ENCODE results near the gene CDYL.

Gene CDYL

GRCh38 chr6:4971851-4972250 lies 195.6 kb downstream of the CDYL start:
- DNase-seq (ENCODE audit: low read depth) = no peak
- no peak for TF ChIP-seq CTCF (IDR thresholded peaks at IDR 0.05; ENCODE audit: low read length, missing control alignments)
- no peak overlapping the region for H3K4me3 ChIP-seq (replicated peaks; ENCODE audit: low read depth, low read length)

GRCh38 chr6:4972438-4972837 lies 196.2 kb downstream of the CDYL start:
- no peak for TF ChIP-seq CTCF (IDR thresholded peaks at IDR 0.05; ENCODE audit: low read length, missing control alignments)
- no peak for DNase-seq (ENCODE audit: low read depth)
- no peak overlapping the region for H3K4me3 ChIP-seq (replicated peaks; ENCODE audit: low read depth, low read length)

- no peak for TF ChIP-seq CTCF (IDR thresholded peaks at IDR 0.05; ENCODE audit: low read length, missing control alignments)
- DNase-seq (ENCODE audit: low read depth) = no peak
- H3K4me3 ChIP-seq (replicated peaks; ENCODE audit: low read depth, low read length) = no peak overlapping the region
These were observed 197.2 kb downstream of the CDYL start for GRCh38 chr6:4973415-4973814.

- DNase-seq (ENCODE audit: low read depth) = peak; percentile 34
- TF ChIP-seq CTCF (IDR thresholded peaks at IDR 0.05; ENCODE audit: low read length, missing control alignments) = no peak
These were observed 198.0 kb downstream of the CDYL start for GRCh38 chr6:4973982-4974745.

GRCh38 chr6:4974962-4975361 lies 198.8 kb downstream of the CDYL start:
- DNase-seq (ENCODE audit: low read depth) = no peak
- no peak for TF ChIP-seq CTCF (IDR thresholded peaks at IDR 0.05; ENCODE audit: low read length, missing control alignments)
- no peak overlapping the region for H3K4me3 ChIP-seq (replicated peaks; ENCODE audit: low read depth, low read length)

More at GRCh38 chr6:4973982-4974745, 198.0 kb downstream of the CDYL start:
- no peak overlapping the region for H3K4me3 ChIP-seq (replicated peaks; ENCODE audit: low read depth, low read length)

GRCh38 chr6:4975506-4975905 lies 199.3 kb downstream of the CDYL start:
- no peak for TF ChIP-seq CTCF (IDR thresholded peaks at IDR 0.05; ENCODE audit: low read length, missing control alignments)
- H3K4me3 ChIP-seq (replicated peaks; ENCODE audit: low read depth, low read length) = no peak overlapping the region
- no peak for DNase-seq (ENCODE audit: low read depth)

GRCh38 chr6:4977468-4977867 lies 201.3 kb downstream of the CDYL start:
- TF ChIP-seq CTCF (IDR thresholded peaks at IDR 0.05; ENCODE audit: low read length, missing control alignments) = no peak
- no peak for DNase-seq (ENCODE audit: low read depth)
- no peak overlapping the region for H3K4me3 ChIP-seq (replicated peaks; ENCODE audit: low read depth, low read length)

Measured in fibroblast of pulmonary artery (primary cell).